ENCODE data around the gene TMEM138.

GRCh38 chr11:61354208-61354607 lies 8.0 kb upstream of the TMEM138 start:
- TF ChIP-seq ZNF274 (IDR thresholded peaks at IDR 0.05; ENCODE audit: low read depth, low read length) (no peak), YY1 (IDR thresholded peaks at IDR 0.05; ENCODE audit: insufficient read depth, insufficient read length) (no peak), SUZ12 (IDR thresholded peaks at IDR 0.05; ENCODE audit: extremely low read depth, insufficient read depth, insufficient read length) (no peak)

All from NT2/D1 (cell line).